Measurements from ENCODE around the gene FFAR1. TPM values are rescaled to one million over a fixed set of nuclear protein-coding genes. Genes with fewer than 3 reads are reported as not detected.

FFAR1 gene
- total and polyA plus RNA-seq, 2 donors (not counting 3 experiments of a cell fraction or from before 2014, with no cell fraction given), result not detected

- Histone ChIP-seq H3K36me3 (ENCODE audit: control insufficient read depth in 2 of 2, extremely low read depth in 1 of 2, insufficient read depth in 2 of 2, low read length in 2 of 2) (no peaks in the 10 kb centered on the region), H3K79me2 (ENCODE audit: control insufficient read depth, insufficient read depth, low read length) (no peaks in the 10 kb centered on the region), H2AFZ (ENCODE audit: low read depth, low read length) (no peak overlapping the region), H3K27ac (ENCODE audit: insufficient read depth, low read depth, low read length) (no peak overlapping the region), H3K27me3 (ENCODE audit: control insufficient read depth in 2 of 2, insufficient read depth in 2 of 2, low read length in 2 of 2) (no peaks in the 10 kb centered on the region), H3K4me3 (replicated peaks in 1 of 3; ENCODE audit: insufficient read depth in 1 of 3, low read depth in 1 of 3, low read length in 3 of 3) (no peak overlapping the region), H3K9me3 (replicated peaks; ENCODE audit: control insufficient read depth, insufficient read depth, low read length) (no peaks in the 10 kb centered on the region), H3K4me2 (ENCODE audit: insufficient read depth, low read length) (no peak overlapping the region), H3K9me1 (replicated peaks; ENCODE audit: control insufficient read depth, extremely low read depth, insufficient read depth, low read length) (no peaks in the 10 kb centered on the region), H3K9ac (replicated peaks; ENCODE audit: extremely low read depth, insufficient read depth, low read length) (no peak overlapping the region), H3K4me1 (ENCODE audit: control insufficient read depth, extremely low read depth, insufficient read depth, low read length) (no peaks in the 10 kb centered on the region), H4K20me1 (replicated peaks; ENCODE audit: control insufficient read depth, extremely low read depth, insufficient read depth, low read length) (no peaks in the 10 kb centered on the region)
- DNase-seq (ENCODE audit: low read depth, low spot score), result no peak
- TF ChIP-seq MAX (IDR thresholded peaks at IDR 0.05; ENCODE audit: insufficient read depth, insufficient read length), result no peak
- no peak for TF ChIP-seq GATA2 (IDR thresholded peaks at IDR 0.05; ENCODE audit: insufficient read depth, insufficient read length, low read depth, low read length)
- no peak for TF ChIP-seq JUN (IDR thresholded peaks at IDR 0.05; ENCODE audit: borderline replicate concordance, insufficient read depth, insufficient read length, low read depth)
- no peak for TF ChIP-seq FOS (IDR thresholded peaks at IDR 0.05; ENCODE audit: borderline replicate concordance, insufficient read depth, low read length)
- TF ChIP-seq MYC (IDR thresholded peaks at IDR 0.05; ENCODE audit: low read depth, low read length), result no peak
- TF ChIP-seq POLR2A (IDR thresholded peaks at IDR 0.05; ENCODE audit: low read depth, low read length), result no peak
- TF ChIP-seq EZH2 (IDR thresholded peaks at IDR 0.05; ENCODE audit: borderline replicate concordance, low read depth, low read length, severe bottlenecking), result no peak
- TF ChIP-seq POLR2AphosphoS5 (IDR thresholded peaks at IDR 0.05; ENCODE audit: insufficient read depth, low read depth, low read length), result no peak
- TF ChIP-seq, protein P1, sequence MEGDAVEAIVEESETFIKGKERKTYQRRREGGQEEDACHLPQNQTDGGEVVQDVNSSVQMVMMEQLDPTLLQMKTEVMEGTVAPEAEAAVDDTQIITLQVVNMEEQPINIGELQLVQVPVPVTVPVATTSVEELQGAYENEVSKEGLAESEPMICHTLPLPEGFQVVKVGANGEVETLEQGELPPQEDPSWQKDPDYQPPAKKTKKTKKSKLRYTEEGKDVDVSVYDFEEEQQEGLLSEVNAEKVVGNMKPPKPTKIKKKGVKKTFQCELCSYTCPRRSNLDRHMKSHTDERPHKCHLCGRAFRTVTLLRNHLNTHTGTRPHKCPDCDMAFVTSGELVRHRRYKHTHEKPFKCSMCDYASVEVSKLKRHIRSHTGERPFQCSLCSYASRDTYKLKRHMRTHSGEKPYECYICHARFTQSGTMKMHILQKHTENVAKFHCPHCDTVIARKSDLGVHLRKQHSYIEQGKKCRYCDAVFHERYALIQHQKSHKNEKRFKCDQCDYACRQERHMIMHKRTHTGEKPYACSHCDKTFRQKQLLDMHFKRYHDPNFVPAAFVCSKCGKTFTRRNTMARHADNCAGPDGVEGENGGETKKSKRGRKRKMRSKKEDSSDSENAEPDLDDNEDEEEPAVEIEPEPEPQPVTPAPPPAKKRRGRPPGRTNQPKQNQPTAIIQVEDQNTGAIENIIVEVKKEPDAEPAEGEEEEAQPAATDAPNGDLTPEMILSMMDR (IDR thresholded peaks at IDR 0.05; ENCODE audit: extremely low read depth in 1 of 2, insufficient read depth in 1 of 2, low read depth in 1 of 2, low read length in 2 of 2), result no peak
- dilution Hi-C loops (cut with MboI; ENCODE audit: extremely low pct_ligation_motif_present, low sequenced_read_pairs), result no loop called here
- ChIA-PET POLR2A (no interaction called here), CTCF (no interaction called here)
- no TSS peak for BruUV-seq (replicated peaks)
- FAIRE-seq, result no peak
- intact Hi-C loops (cut with micrococcal nuclease), result no loop called here
Measured at GRCh38 chr19:35334144-35334753, 13.5 kb upstream of the FFAR1 start.
